Measurements from ENCODE around the gene CLDN14. TPM values are rescaled to one million over a fixed set of nuclear protein-coding genes. Genes with fewer than 3 reads are reported as not detected.
"Not testable (repeated sequence)": the region's sequence is repeated elsewhere in the genome, so short reads cannot be mapped to it uniquely, and the experiment has no call there.

Gene CLDN14
- total RNA-seq, 1 experiment from 2014 or later = not detected

- DNase-seq (ENCODE audit: extremely low read depth, low read depth) = not testable (repeated sequence)
Measured at GRCh38 chr21:36476541-36476940, 3.4 kb downstream of the CLDN14 start.

GRCh38 chr21:36474591-36474990 is 5.3 kb downstream of the CLDN14 start:
- DNase-seq (ENCODE audit: extremely low read depth, low read depth) = no peak

- no peak for DNase-seq (ENCODE audit: extremely low read depth, low read depth)
Measured at GRCh38 chr21:36473203-36473602, 6.7 kb downstream of the CLDN14 start.

GRCh38 chr21:36472377-36472776 is 7.5 kb downstream of the CLDN14 start:
- no peak for DNase-seq (ENCODE audit: extremely low read depth, low read depth)

- no peak for DNase-seq (ENCODE audit: extremely low read depth, low read depth)
Measured at GRCh38 chr21:36471254-36471723, 8.6 kb downstream of the CLDN14 start.

GRCh38 chr21:36470294-36470693 is 9.6 kb downstream of the CLDN14 start:
- DNase-seq (ENCODE audit: extremely low read depth, low read depth) = no peak

GRCh38 chr21:36466061-36466511 is 13.8 kb downstream of the CLDN14 start:
- DNase-seq (ENCODE audit: extremely low read depth, low read depth) = no peak

- no peak for DNase-seq (ENCODE audit: extremely low read depth, low read depth)
Measured at GRCh38 chr21:36465478-36465877, 14.4 kb downstream of the CLDN14 start.

- no peak for DNase-seq (ENCODE audit: extremely low read depth, low read depth)
Measured at GRCh38 chr21:36464590-36464989, 15.3 kb downstream of the CLDN14 start.

GRCh38 chr21:36463991-36464390 is 15.9 kb downstream of the CLDN14 start:
- DNase-seq (ENCODE audit: extremely low read depth, low read depth) = no peak

- no peak for DNase-seq (ENCODE audit: extremely low read depth, low read depth)
Measured at GRCh38 chr21:36463204-36463603, 16.7 kb downstream of the CLDN14 start.

GRCh38 chr21:36461918-36462486 is 17.9 kb downstream of the CLDN14 start:
- DNase-seq (ENCODE audit: extremely low read depth, low read depth) = no peak

GRCh38 chr21:36461277-36461917 is 18.5 kb downstream of the CLDN14 start:
- DNase-seq (ENCODE audit: extremely low read depth, low read depth) = no peak

GRCh38 chr21:36460866-36461265 is 19.1 kb downstream of the CLDN14 start:
- no peak for DNase-seq (ENCODE audit: extremely low read depth, low read depth)

GRCh38 chr21:36459098-36459497 is 20.8 kb downstream of the CLDN14 start:
- DNase-seq (ENCODE audit: extremely low read depth, low read depth) = no peak

- no peak for DNase-seq (ENCODE audit: extremely low read depth, low read depth)
Measured at GRCh38 chr21:36456729-36457414, 23.1 kb downstream of the CLDN14 start.

- no peak for DNase-seq (ENCODE audit: extremely low read depth, low read depth)
Measured at GRCh38 chr21:36454706-36455105, 25.2 kb downstream of the CLDN14 start.

- DNase-seq (ENCODE audit: extremely low read depth, low read depth) = no peak
Measured at GRCh38 chr21:36454093-36454531, 25.8 kb downstream of the CLDN14 start.

GRCh38 chr21:36452281-36452825 is 27.6 kb downstream of the CLDN14 start:
- no peak for DNase-seq (ENCODE audit: extremely low read depth, low read depth)

- DNase-seq (ENCODE audit: extremely low read depth, low read depth) = no peak
Measured at GRCh38 chr21:36451506-36451905, 28.4 kb downstream of the CLDN14 start.

- no peak for DNase-seq (ENCODE audit: extremely low read depth, low read depth)
Measured at GRCh38 chr21:36450511-36450910, 29.4 kb downstream of the CLDN14 start.

GRCh38 chr21:36446301-36446700 is 33.6 kb downstream of the CLDN14 start:
- no peak for DNase-seq (ENCODE audit: extremely low read depth, low read depth)
